Measurements from ENCODE around the gene THRSP. TPM values are rescaled to one million over a fixed set of nuclear protein-coding genes. Genes with fewer than 3 reads are reported as not detected.
A peak's percentile ranks its signal among the peaks of the same experiment; 100 is the strongest.

THRSP gene
- total and polyA plus RNA-seq, 3 experiments from 2014 or later = not detected

DNA sequence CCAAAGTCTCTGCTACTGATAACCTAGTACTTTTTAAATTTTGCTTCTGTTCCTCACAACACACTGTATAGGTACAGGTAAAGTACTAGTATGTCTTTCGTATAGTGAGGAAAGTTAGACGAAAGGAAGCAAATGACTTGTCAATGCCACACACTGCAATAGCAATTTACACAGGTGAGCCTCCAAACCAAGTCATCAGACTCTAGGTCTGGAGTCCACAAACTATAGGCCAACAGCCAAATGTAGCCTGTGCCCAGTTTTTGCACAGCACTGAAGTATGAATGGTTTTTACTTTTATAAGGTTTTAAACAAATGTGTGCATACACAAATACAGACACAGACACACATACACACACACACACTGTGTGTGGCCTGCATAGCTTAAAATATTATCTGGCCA, 47.6 kb downstream of the THRSP start:
- CTCF ChIA-PET = interaction anchor here (0.9 kb wide), 1 partner anchor 8 kb away, joined by 4 read pairs; no protein-coding TSS in a partner anchor
- no peaks in the 10 kb centered on the region for H3K4me1 Mint-ChIP-seq
- peak overlapping the region in 1 of 8 donors; percentile 20 for H3K27ac Mint-ChIP-seq

DNA sequence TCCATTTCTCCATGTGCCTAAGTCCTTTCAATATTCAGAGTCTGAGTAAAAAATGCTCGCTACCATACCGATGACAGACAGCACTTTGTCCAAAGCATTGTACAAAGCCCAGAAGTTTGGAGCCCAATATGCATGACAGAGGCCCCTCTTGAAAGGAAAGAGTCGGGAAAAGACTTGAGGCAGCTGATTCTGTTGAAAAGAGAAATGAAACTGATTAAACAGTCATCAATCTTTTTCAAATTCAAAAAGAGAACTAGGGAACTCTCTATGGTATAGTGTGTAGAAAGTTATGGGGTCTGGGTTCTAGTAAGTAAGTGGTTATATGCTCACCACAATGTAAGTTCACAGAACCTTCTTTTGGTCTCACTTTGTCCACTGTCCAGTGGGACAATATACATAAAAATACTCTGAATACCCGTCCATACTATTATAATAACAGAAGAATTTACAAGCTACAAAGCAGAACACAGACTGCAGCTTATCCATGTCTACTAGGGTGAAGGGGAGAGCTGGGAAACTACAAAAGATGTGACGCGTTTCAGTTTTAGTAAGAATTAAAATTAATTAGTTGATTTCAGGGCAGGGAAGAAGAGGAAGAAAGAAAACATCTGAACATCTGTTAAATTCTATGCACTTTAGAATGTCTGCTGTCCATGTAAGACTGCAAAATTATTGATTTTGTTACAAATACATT, 49.1 kb downstream of the THRSP start:
- Histone ChIP-seq H3K27me3 (ENCODE audit: insufficient read depth, low read length, poor library complexity, severe bottlenecking) (no peaks in the 10 kb centered on the region), H3K36me3 (ENCODE audit: insufficient read depth, low read length) (peaks cover 11% of the 10 kb centered on the region), H3K27ac (ENCODE audit: low read depth, low read length) (no peak overlapping the region), H3K9me3 (ENCODE audit: low read length) (no peaks in the 10 kb centered on the region), H3K4me3 (ENCODE audit: low read length) (no peak overlapping the region), H3K4me1 (ENCODE audit: insufficient read depth, low read length) (no peaks in the 10 kb centered on the region)
- Mint-ChIP-seq H3K27me3 (no peaks in the 10 kb centered on the region), H3K9me3 (no peaks in the 10 kb centered on the region), H3K27ac (peak overlapping the region in 1 of 8 donors; percentile 54), H3K4me3 (no peak overlapping the region), H3K4me1 (no peaks in the 10 kb centered on the region), H3K36me3 (peaks cover 4 to 55% (median 26%) of the 10 kb centered on the region in 3 donors)
- no peak for DNase-seq
- ChIA-PET CTCF (no interaction called here), POLR2A (no interaction called here)

More for the DNA sequence above, 47.6 kb downstream of the THRSP start:
- H3K4me3 Mint-ChIP-seq = no peak overlapping the region
- no peaks in the 10 kb centered on the region for H3K27me3 ChIP-seq (ENCODE audit: insufficient read depth, low read length, poor library complexity, severe bottlenecking)
- H3K4me3 ChIP-seq (ENCODE audit: low read length) = no peak overlapping the region
- H3K27me3 Mint-ChIP-seq = no peaks in the 10 kb centered on the region
- no peaks in the 10 kb centered on the region for H3K9me3 ChIP-seq (ENCODE audit: low read length)
- DNase-seq = no peak
- H3K36me3 Mint-ChIP-seq = peaks cover 8 to 53% (median 22%) of the 10 kb centered on the region in 3 donors
- H3K4me1 ChIP-seq (ENCODE audit: insufficient read depth, low read length) = no peaks in the 10 kb centered on the region
- H3K9me3 Mint-ChIP-seq = no peaks in the 10 kb centered on the region
- peaks cover 11% of the 10 kb centered on the region for H3K36me3 ChIP-seq (ENCODE audit: insufficient read depth, low read length)
- POLR2A ChIA-PET = no interaction called here
- H3K27ac ChIP-seq (ENCODE audit: low read depth, low read length) = no peak overlapping the region

Other genes with a start within 250 kb of the THRSP start
- 10 to 100 TPM; 54.2 to 57.0 TPM for gene RSF1, start 243.1 kb upstream of the THRSP start, total RNA-seq
- 51.2 TPM for gene RSF1, start 243.1 kb upstream of the THRSP start, polyA plus RNA-seq
- gene AAMDC, start 242.7 kb upstream of the THRSP start, total RNA-seq = 1 to 10 TPM; 4.3 to 4.9 TPM
- 22.1 TPM for gene AAMDC, start 242.7 kb upstream of the THRSP start, polyA plus RNA-seq
- 10 to 100 TPM; 52.2 to 54.9 TPM for gene INTS4, start 69.2 kb upstream of the THRSP start, total RNA-seq
- 44.5 TPM for gene INTS4, start 69.2 kb upstream of the THRSP start, polyA plus RNA-seq
- gene KCTD14, start 40.6 kb upstream of the THRSP start, total RNA-seq = under 1 TPM; 0.20 to 0.27 TPM
- gene KCTD14, start 40.6 kb upstream of the THRSP start, polyA plus RNA-seq = 0.20 TPM
- gene NDUFC2, start 16.0 kb downstream of the THRSP start, total RNA-seq = 100 to 1,000 TPM; 202 to 220 TPM
- gene NDUFC2, start 16.0 kb downstream of the THRSP start, polyA plus RNA-seq = 189 TPM
- 10 to 100 TPM; 43.4 to 46.9 TPM for gene ALG8, start 75.8 kb downstream of the THRSP start, total RNA-seq
- gene ALG8, start 75.8 kb downstream of the THRSP start, polyA plus RNA-seq = 48.9 TPM
- 1 to 10 TPM; 4.6 to 4.9 TPM for gene KCTD21, start 124.8 kb downstream of the THRSP start, total RNA-seq
- gene KCTD21, start 124.8 kb downstream of the THRSP start, polyA plus RNA-seq = 3.3 TPM
- gene USP35, start 125.1 kb downstream of the THRSP start, total RNA-seq = 1 to 10 TPM; 4.4 TPM
- gene USP35, start 125.1 kb downstream of the THRSP start, polyA plus RNA-seq = 1.1 TPM

Measured in CD8-positive, alpha-beta memory T cell (primary cell).